ENCODE measurements around the gene HKDC1.

HKDC1 gene

DNA sequence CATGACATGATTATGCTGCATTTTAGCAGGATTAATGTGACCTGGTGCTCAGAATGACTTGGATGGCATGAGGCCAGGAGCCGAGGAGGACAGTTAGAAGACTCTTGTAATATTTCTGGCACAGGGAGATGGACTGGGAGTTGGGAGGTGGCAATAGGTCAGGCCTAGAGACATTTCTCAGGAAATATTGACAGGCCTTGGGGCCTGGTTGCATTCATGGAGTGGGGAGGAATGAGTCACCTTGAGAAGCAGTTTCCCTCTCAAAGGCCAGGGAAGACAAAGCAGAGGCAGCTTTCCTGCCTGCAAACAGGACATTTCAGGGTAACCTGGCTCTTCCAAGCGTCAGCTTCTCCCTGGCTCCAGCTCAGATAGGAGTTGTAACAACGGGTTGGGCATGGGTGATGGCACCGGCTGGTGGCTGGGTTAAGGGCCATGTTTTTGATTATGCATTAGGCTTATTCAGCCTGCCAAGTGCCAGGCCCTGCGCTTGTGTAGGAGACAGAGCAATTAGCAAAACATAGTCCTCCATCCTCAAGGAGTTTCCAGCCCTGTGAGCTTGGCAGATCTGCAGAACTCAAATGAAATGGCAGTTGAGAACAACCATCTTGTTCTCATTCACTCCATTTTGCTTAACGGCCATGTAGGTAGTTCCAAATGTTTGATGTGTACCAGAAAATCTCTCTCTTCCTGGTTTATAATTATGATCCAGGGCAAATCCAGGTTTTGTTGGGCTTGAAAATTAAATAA, 96.4 kb downstream of the HKDC1 start:
- TF ChIP-seq FOXP2 (optimal IDR thresholded peaks at IDR 0.05; ENCODE audit: borderline replicate concordance, extremely low read depth, extremely low read length, insufficient read depth) (no peak), SIN3A (IDR thresholded peaks at IDR 0.05; ENCODE audit: borderline replicate concordance, insufficient read depth, low read length) (no peak), TAF1 (IDR thresholded peaks at IDR 0.05; ENCODE audit: borderline replicate concordance, insufficient read depth, low read length) (no peak), POLR2AphosphoS5 (IDR thresholded peaks at IDR 0.05; ENCODE audit: low read depth, low read length) (no peak)
- TF ChIP-seq, protein P1, sequence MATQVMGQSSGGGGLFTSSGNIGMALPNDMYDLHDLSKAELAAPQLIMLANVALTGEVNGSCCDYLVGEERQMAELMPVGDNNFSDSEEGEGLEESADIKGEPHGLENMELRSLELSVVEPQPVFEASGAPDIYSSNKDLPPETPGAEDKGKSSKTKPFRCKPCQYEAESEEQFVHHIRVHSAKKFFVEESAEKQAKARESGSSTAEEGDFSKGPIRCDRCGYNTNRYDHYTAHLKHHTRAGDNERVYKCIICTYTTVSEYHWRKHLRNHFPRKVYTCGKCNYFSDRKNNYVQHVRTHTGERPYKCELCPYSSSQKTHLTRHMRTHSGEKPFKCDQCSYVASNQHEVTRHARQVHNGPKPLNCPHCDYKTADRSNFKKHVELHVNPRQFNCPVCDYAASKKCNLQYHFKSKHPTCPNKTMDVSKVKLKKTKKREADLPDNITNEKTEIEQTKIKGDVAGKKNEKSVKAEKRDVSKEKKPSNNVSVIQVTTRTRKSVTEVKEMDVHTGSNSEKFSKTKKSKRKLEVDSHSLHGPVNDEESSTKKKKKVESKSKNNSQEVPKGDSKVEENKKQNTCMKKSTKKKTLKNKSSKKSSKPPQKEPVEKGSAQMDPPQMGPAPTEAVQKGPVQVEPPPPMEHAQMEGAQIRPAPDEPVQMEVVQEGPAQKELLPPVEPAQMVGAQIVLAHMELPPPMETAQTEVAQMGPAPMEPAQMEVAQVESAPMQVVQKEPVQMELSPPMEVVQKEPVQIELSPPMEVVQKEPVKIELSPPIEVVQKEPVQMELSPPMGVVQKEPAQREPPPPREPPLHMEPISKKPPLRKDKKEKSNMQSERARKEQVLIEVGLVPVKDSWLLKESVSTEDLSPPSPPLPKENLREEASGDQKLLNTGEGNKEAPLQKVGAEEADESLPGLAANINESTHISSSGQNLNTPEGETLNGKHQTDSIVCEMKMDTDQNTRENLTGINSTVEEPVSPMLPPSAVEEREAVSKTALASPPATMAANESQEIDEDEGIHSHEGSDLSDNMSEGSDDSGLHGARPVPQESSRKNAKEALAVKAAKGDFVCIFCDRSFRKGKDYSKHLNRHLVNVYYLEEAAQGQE (IDR thresholded peaks at IDR 0.05; ENCODE audit: insufficient read depth in 1 of 2, low read depth in 2 of 2, low read length in 2 of 2) = no peak; a peak in 1 of 4 replicates

Measured in PFSK-1 (cell line).